Measurements from ENCODE around the gene FYN. TPM values are rescaled to one million over a fixed set of nuclear protein-coding genes. Genes with fewer than 3 reads are reported as not detected.
A peak's percentile ranks its signal among the peaks of the same experiment; 100 is the strongest.
"Not testable (repeated sequence)": the region's sequence is repeated elsewhere in the genome, so short reads cannot be mapped to it uniquely, and the experiment has no call there.

Gene FYN
- total RNA-seq, 2 donors from 2014 or later, result 87.0 to 94.7 TPM

DNA sequence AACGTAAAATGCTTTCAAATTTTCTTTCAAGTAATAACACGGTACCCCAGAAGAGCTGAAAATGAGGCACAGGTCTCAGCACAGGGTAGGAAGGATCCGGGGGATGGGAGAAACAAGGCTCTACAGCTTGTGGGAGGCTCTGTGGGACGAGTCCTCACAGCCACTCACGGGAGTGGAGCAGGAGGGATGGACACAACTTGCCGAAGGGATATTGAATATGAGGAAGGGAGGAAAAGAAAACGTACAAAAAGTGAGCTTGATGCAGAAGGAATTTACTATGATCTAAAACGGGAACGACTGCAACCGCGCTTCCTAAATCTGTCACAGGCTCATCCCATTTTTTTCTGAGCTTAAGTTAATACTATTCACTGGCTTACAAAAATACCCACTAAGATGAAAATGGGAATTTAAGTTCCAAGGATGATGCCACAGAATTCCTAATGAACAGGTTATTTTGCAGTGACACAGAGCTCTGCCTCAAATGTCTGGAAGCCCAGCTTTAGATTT lies 72.9 kb downstream of the FYN start:
- intact Hi-C loops (cut with DNase I), result no loop called here
- DNase-seq (ENCODE audit: low spot score), result no peak

DNA sequence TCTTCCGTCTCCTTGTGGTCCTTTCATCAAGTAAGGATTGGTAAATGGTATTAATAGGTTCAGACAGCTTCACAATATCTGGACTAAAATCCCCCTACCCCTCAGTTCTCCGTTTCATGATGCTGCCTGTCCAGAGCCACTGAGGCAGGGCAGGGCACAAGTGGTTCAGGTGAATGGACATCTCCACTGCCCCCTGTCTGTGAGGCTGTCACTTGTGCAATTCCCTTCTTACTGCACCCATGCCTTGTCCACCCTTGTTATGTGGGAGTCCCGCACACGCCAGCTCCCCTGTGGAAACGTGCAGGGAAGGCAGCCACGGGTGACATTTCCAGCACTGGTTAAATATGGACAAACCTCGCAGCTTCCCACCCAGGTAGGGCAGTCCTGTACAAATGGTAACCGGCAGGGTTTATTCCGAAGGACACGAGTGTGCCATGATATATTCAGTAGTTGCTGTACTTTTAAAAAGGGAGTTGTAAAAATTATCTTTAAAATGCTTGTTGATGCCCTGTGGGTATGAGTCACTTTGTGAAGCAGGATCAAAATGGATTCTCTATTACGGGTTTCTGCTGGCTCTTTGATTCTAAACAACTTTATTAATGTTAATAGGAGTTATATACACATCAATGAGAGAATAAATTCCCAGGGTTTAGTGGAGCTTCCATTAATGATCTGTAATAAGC lies 73.5 kb downstream of the FYN start:
- no peak for DNase-seq (ENCODE audit: low spot score)
- intact Hi-C loops (cut with DNase I), result no loop called here

DNA sequence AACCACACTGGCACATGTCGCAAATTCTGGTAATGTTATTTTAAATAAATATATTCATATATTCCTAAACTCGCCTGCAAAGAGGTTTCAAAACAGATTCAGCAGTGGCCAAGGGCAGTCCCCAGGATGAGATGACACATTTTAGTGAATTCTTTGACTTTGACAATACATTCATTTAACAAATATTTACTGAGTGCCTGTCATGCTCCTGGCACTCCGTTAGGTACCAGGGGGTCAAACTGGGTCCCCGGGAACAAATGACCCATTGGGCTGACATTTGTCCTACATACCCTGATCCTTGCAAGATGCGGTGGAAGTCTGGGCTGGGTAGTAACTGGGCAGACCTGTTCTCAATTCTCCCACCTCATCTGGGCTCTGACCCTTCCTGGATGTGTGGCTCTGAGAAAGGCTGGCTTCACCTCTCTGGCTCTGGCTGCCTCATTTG lies 74.9 kb downstream of the FYN start:
- intact Hi-C loops (cut with DNase I), result no loop called here
- DNase-seq (ENCODE audit: low spot score), result no peak

DNA sequence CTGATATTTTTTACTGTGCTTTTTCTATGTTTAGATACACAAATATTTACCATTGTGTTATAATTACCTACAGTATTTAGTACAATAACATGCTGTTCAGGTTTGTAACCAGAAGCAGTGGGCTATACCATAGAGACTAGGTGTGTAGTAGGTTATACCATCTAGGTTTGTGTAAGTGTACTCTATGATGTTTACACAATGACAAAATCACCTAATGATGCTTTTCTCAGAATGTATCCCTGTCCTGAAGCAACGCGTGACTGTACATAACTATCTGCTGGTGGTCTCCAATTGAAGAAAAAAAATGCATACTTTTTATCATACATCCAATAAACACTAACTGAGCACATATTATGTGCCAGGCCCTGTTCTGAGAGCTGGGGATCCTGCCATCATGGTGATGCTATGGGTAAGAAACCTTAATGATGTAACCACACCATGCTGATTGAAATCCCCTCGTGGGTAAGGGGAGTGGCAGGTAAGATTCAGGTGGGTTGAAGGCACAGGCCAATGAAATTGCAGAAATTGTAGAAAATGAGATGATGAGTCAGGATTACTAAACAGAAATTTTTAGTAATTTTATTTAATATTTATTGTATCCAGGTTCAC lies 76.8 kb downstream of the FYN start:
- DNase-seq (ENCODE audit: low spot score), result no peak
- intact Hi-C loops (cut with DNase I), result no loop called here

DNA sequence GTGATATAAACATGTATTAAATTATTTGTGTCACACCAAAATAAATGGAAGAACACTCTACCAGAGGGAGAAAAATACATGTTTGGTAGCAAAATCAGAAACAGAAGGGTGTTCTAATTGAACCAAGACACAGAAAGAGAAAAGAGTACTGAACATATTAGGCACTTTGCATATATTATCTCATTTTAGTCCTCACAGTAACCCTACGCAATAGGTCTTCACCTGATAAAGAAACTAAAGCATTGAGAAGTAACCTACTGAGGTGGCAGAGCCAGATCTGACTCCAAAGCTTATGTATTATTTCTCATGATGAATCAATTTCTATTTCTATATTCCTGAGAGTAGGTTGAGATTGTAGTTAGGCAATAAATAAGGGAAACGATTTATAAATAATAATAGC lies 77.7 kb downstream of the FYN start:
- DNase-seq (ENCODE audit: low spot score), result no peak
- intact Hi-C loops (cut with DNase I), result no loop called here

DNA sequence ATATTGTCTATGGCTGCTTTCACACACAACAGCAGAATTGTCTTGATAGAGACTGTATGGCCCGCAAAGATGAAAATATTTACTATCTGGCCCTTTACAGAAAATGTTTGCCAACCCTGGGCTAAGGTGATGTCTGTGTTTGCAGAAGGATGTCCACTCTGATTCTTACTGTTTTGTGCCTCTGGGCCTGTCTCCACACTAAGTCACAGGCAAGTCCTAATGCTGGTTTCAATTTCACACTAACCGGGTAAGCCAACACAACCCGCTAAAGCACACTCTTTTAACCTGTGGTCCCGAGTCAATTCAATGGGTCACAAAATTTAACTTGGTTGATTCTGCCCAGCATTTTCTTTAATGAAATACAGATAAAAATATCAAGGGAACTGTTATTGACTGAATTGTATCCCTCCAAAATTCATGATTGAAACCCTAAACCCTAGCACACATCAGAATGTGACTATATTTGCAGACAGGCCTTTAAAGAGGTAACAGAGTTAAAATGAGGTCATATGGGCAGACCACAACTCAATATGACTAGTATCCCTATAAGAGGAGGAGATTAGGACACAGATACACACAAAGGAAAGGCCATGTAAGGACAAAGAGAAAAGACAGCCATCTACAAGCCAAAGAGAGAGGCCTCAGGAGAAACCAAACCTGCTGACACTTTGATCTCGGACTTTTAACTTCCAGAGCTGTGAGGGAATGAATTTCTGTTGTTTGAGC lies 78.4 kb downstream of the FYN start:
- intact Hi-C loops (cut with DNase I), result no loop called here
- no peak for DNase-seq (ENCODE audit: low spot score)

DNA sequence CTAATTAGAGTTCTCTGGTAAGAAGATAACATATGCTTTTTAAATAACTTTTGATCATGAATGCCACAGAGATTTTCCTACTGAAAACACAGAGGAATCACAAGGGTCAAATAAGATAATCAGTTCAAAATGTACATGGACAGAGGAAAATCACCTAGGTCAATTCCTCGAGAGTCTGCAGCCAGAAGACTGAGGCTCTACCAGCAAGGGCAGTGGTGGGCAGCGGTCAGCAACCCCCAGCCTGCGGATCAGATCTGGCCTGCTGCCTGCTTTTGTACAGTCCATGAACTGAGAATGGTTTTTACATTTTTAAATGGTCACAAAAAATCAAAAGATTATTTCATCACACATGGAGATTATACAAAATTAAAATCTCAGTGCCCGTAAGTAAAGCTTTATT lies 79.0 kb downstream of the FYN start:
- intact Hi-C loops (cut with DNase I), result no loop called here
- DNase-seq (ENCODE audit: low spot score), result no peak

DNA sequence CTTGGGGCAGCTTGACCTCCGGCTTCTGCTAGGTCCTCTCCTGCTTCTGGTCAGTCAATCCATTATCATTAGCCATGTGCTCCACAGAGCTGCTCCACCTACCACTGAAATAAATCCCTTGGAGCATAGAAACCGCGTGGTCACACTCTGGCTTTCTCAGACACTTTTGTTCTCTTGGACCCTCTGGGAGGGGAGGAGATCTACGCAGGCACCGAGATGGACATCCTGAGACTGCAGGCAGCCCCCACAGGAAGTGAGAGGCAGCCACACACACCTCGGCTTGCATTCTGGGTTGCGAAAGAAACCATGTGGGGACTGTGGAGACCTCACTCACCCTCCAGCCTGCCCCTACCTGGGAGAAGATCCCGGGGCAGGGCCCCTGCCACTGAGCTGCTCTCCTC lies 79.5 kb downstream of the FYN start:
- DNase-seq (ENCODE audit: low spot score), result no peak
- intact Hi-C loops (cut with DNase I), result no loop called here

DNA sequence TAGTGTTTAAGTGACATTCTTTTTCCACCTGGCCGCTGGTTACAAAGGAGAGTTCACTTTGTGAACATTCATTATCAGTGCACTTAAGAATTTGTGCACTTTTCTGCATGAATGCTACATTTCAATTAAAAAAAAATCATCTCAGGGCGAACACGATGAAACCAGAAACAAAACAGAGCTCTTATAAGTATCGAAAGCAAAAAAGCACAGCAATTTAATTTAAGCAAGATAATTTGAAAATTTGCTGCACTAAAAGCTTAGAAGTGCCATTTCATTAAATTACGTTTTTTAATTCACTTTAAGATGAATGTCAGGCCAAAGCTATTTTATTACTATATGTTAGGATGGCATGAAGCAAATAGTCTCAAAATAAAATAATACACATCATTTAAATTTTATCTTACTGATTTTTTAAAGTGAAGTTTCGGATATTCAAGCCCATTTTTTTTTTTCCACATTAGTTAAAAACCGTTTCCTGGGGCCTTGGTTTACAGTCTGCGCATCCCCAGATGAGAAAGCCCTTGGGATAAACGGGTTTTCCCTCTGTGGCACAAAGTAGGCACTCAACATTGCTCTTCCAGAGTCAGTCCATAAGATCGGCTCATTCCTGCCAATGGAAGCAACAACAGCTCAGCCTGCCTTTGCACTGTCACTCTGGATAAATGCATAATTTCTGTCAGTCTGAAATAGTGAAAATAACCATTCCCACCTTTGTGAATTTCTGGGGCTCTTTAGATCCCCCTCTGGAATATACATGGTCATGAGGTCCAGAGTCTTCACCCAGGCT lies 80.1 kb downstream of the FYN start:
- DNase-seq (ENCODE audit: low spot score), result no peak
- intact Hi-C loops (cut with DNase I), result no loop called here

DNA sequence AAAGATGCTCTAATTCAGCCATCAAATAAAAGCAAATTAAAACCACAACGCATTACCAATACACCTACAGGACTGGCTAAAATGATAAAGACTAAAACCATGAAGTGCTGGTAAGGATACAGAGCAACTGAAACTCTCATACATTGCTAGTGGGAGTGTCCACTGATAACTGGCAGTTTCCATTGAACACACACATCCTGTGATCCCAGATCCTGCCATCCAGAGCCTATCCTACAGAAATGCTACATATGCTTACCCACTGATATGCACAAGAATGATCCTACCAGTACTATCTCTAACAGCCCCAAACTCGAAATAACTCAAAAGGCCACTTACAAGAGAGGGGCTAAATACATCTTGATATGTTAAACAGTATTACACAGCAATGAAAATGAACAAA lies 81.0 kb downstream of the FYN start:
- no peak for DNase-seq (ENCODE audit: low spot score)
- intact Hi-C loops (cut with DNase I), result no loop called here

DNA sequence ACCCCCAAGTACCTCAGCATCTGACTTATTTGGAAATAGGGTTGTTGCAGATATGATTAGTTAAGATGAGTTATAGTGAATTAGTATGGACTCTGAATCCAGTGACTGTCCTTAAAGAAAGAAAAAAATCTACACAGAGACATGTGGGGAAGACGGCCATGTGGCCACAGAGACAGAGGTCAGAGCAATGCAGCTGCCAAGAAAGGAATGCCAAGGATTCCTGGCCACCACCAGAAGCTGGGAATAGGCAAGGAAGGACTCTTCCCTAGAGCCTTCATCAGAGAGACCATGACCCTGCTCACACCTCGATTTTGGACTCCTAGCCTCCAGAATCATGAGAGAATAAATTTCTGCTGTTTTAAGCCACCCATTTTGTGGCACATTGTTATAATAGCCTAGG lies 81.8 kb downstream of the FYN start:
- DNase-seq (ENCODE audit: low spot score), result no peak
- intact Hi-C loops (cut with DNase I), result no loop called here

DNA sequence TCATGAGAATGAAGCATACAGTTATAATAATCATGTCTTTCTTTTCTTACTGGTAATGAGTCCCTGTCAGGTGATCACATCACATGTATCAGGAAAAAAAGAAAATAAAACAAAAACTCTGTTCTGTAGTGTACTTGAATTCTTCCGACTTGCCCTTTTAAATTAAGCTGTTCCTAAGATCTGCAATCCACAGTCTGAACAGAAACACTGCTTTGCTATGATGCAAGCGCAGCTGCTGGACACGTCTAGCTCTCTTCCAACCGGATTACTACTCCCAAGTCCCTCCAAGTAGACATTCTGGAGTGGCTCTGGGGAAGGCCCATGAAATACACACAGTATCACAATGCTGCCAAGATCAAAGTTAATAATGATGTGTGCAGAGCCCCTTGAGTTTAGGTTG lies 83.7 kb downstream of the FYN start:
- DNase-seq (ENCODE audit: low spot score), result peak; percentile 83
- intact Hi-C loops (cut with DNase I), result no loop called here

DNA sequence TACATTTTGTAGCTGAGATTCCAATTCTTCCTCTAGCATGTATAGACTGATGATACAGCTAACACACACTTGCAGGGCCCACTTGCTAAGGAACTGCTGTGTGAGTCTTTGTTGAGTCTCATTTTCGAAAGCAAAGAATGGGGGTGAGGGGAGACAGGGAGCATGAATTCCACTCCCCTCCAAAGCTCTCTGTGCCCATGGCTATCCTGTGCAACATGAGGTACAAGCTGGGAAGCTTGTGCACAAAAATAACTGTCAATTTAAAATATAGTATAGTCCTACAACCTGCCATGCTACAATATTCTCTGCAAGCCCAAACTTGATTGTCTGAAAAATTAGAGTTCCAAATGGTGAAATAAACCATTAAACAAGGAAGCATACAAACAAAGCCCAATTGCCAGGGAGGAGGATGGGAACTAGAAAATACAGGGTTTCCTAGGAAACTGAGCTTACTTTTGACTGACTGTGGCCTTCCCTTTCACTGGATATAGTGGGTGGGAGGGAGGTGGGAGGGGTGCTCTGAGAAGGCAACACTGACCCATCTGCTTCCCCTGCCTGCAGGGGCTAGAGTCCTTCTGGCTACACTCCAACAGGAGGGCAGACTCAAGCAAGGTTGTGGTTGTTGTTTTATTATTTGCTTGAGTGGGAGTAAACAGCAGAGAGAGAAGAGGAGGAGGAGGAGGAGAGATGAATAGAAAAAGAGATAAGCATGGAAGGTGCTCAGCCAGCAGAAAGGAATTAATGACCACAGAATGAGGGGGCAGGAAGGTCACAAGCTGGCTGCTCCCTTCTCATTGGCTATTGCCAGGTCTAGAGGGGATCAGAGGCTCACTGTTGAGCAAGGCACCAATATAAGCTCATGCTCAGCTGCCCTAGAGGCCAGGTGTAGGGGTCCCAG lies 84.6 kb downstream of the FYN start:
- intact Hi-C loops (cut with DNase I), result no loop called here
- no peak for DNase-seq (ENCODE audit: low spot score)

DNA sequence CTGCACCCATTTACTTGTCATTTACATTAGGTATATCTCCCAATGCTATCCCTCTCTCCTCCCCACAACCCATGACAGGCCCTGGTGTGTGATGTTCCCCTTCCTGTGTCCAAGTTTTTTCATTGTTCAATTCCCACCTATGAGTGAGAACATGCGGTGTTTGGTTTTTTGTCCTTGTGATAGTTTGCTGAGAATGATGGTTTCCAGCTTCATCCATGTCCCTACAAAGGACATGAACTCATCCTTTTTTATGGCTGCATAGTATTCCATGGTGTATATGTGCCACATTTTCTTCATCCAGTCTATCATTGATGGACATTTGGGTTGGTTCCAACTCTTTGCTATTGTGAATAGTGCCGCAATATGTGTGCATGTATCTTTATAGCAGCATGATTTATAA lies 87.1 kb downstream of the FYN start:
- intact Hi-C loops (cut with DNase I); DNase-seq (ENCODE audit: low spot score): not testable (repeated sequence)

DNA sequence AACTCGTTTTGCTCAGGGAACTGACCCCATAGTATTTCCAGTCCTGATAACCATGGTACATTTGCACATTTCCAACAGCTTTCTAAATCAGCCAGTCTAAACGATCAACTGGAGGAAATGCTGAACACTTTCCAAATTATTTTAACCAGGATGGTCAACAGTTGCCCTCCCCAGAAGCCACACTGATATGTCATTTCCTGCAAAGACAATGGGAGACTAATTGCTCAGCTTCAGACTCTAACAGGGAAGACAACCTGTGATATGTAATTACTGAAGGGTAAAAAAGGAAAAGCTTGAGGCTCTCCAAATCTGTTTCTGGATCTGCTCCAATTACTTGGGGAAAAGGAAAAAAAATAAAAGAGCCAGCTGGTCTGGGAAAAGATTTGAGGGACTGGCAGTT lies 88.8 kb downstream of the FYN start:
- intact Hi-C loops (cut with DNase I), result no loop called here
- no peak for DNase-seq (ENCODE audit: low spot score)

DNA sequence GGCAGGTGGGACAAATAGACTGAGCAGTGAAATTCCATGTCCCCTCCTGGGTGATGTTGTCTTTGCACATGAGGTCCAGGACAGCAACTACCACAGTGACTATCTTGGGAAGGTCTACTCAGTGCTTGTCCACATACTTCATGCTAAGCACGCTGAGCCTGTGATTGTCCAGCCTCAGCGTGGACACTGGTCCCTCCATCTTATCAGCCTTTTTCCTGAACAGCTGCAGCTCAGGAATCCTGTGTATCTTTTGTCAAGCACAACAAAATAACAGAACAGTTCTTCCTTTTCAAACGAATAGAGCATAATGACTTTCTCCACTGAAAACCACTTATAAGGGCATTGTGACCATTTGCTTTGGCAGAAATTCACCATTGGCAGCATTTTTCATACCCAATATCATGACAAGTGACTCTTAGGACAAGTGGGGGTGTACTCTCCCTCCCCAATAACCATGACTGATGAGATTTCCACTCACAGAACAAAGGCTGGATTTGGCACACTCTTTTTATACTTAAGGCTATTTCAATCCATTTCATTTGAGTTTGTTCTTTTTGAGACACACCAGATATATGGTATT lies 90.3 kb downstream of the FYN start:
- no peak for DNase-seq (ENCODE audit: low spot score)
- intact Hi-C loops (cut with DNase I), result no loop called here

DNA sequence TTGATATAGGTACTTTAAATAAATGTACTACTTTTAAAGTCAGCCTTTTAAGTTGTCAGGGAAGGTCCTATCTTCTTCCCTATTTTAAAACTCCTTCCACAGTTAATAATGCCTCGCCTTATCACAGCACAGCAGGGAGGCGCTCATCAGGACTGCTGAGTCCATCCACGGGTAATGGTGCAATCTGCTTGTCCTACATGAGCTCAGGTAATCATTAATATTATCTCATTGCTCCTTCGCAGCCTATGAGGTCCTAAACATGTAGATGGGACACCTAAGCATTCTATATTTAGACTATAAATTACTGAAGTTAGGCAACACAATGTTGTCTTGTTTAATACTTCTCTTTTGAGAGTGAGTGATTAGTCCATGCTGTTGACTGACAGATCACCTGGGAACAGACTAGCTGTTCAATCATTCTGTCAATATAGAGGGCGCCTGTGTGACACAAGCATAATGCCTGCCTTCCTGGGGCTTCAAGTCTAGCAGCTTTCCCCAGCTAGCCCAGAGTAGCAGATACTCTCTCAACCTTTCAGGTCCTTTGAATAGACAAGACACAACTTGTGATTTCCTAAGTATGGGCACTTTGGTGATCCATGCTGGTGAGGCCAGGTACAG lies 91.0 kb downstream of the FYN start:
- no peak for DNase-seq (ENCODE audit: low spot score)
- intact Hi-C loops (cut with DNase I), result no loop called here

DNA sequence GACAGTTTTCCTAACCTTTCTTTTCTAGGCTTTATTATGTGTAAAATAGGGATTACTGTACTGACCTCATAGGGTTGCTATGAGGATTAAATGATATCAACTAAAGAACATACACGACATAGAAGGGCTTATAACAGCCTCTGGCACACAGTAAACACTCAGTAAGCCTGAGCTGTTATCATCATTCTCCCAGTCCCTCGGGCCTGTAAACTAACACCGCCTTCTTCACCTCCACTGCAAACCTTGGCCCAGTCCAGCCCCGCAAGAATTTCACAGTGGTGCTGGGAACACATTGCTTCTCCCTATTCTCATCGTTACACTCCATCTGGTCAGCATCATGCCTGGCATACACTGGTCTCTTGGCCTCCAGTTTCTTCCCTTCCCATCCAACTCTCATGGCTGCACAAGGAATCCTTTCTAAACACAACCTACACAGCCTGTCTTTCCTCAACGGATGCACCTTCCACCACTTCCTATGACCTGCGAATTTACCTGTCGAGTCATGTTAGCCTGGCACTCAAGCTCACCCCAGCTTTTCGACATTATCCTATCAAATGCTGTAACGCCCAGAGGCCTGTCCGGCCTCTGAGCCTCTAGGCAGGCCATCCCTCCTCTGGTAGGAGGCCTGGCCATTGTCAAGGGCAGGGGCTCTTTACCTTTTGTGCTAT lies 92.1 kb downstream of the FYN start:
- intact Hi-C loops (cut with DNase I), result no loop called here
- DNase-seq (ENCODE audit: low spot score), result no peak
